Calu3 (cell line): ENCODE measurements around the gene ZNF697. TPM values are rescaled to one million over a fixed set of nuclear protein-coding genes. Genes with fewer than 3 reads are reported as not detected.
"Not testable (repeated sequence)": the region's sequence is repeated elsewhere in the genome, so short reads cannot be mapped to it uniquely, and the experiment has no call there.

ENCODE experiments used
- BruUV-seq: library from RNA; stranded (reverse); fragments of 400-500 nt; replicated peaks from 2 replicates; lab custom pipeline; 2021; lab: Mats Ljungman, UMichigan
- CTCF ChIA-PET: fragments of 300-600 bp; sonication (Branson Sonifier 250); formaldehyde crosslinking; loops from one replicate; lab custom pipeline; 2022; ENCODE audit warnings: antibody characterized with exemption; lab: Charles Lee
- DNase-seq: peaks from one replicate; pipeline ENCODE4 v3.0.0; 2022
- H3K27ac Mint-ChIP-seq: one replicate; pipeline ENCODE4 v1.8.0; 2022; ENCODE audit warnings: mixed read lengths; ENCODE audit not compliant: unreplicated experiment
- H3K27me3 Mint-ChIP-seq: one replicate; pipeline ENCODE4 v1.8.0; 2022; ENCODE audit warnings: mixed read lengths; ENCODE audit not compliant: unreplicated experiment
- H3K36me3 Mint-ChIP-seq: one replicate; pipeline ENCODE4 v1.8.0; 2022; ENCODE audit warnings: mild to moderate bottlenecking, moderate library complexity, mixed read lengths; ENCODE audit not compliant: insufficient read depth, unreplicated experiment
- H3K4me1 Mint-ChIP-seq: one replicate; pipeline ENCODE4 v1.8.0; 2022; ENCODE audit warnings: mild to moderate bottlenecking, low read depth, mixed read lengths; ENCODE audit not compliant: unreplicated experiment
- H3K4me3 Mint-ChIP-seq: one replicate; pipeline ENCODE4 v1.8.0; 2022; ENCODE audit warnings: mild to moderate bottlenecking, low read depth, moderate library complexity, mixed read lengths; ENCODE audit not compliant: unreplicated experiment
- H3K9me3 Mint-ChIP-seq: one replicate; pipeline ENCODE4 v1.8.0; 2022; ENCODE audit warnings: low read depth, mixed read lengths; ENCODE audit not compliant: unreplicated experiment
- CTCF ChIP-seq: fragments of 200-600 bp; IDR thresholded peaks from one replicate; pipeline ENCODE4 v1.8.0; 2022; ENCODE audit warnings: antibody characterized with exemption; ENCODE audit not compliant: unreplicated experiment
- intact Hi-C: fragments of 100-400 bp; cut with micrococcal nuclease; formaldehyde crosslinking; loops from one replicate; pipeline ENCODE4 v1.10.0; 2022; ENCODE audit not compliant: unreplicated experiment
- total RNA-seq: library from RNA; stranded (reverse); gene quantifications from 2 replicates; pipeline ENCODE4 v1.2.3, GENCODE V29; 2022

The ZNF697 gene
- total RNA-seq, 1 experiment from 2014 or later: 4.8 TPM

- no TSS peak for BruUV-seq
- CTCF ChIA-PET: no interaction called here
- peaks cover 14% of the 10 kb centered on the region for H3K4me1 Mint-ChIP-seq
Observed at GRCh38 chr1:119605686-119606085, 42.4 kb downstream of the ZNF697 start.

GRCh38 chr1:119605080-119605479, 43.0 kb downstream of the ZNF697 start:
- intact Hi-C loops: loop anchor here (10.0 kb wide), 1 partner anchor 230 kb away; no protein-coding TSS in a partner anchor
- CTCF ChIA-PET, H3K27ac Mint-ChIP-seq, H3K36me3 Mint-ChIP-seq, H3K9me3 Mint-ChIP-seq, DNase-seq, H3K27me3 Mint-ChIP-seq, BruUV-seq, H3K4me3 Mint-ChIP-seq: not testable (repeated sequence)
- H3K4me1 Mint-ChIP-seq: peaks cover 14% of the 10 kb centered on the region

More at GRCh38 chr1:119605686-119606085, 42.4 kb downstream of the ZNF697 start:
- H3K4me3 Mint-ChIP-seq: no peak overlapping the region
- no peak for TF ChIP-seq CTCF
- H3K36me3 Mint-ChIP-seq: no peaks in the 10 kb centered on the region
- H3K27me3 Mint-ChIP-seq: no peaks in the 10 kb centered on the region
- intact Hi-C loops: loop anchor here (10.0 kb wide), 1 partner anchor 231 kb away; no protein-coding TSS in a partner anchor
- H3K27ac Mint-ChIP-seq: no peak overlapping the region
- no peaks in the 10 kb centered on the region for H3K9me3 Mint-ChIP-seq
- no peak for DNase-seq

- Mint-ChIP-seq H3K4me3 (no peak overlapping the region), H3K27me3 (no peaks in the 10 kb centered on the region), H3K36me3 (no peaks in the 10 kb centered on the region), H3K27ac (no peak overlapping the region), H3K4me1 (peaks cover 14% of the 10 kb centered on the region), H3K9me3 (no peaks in the 10 kb centered on the region)
- DNase-seq: no peak
- BruUV-seq: no TSS peak
- TF ChIP-seq CTCF: no peak
- CTCF ChIA-PET: no interaction called here
- intact Hi-C loops: loop anchor here (5.0 to 10.0 kb wide), 2 partner anchors 56 to 229 kb away; no protein-coding TSS in a partner anchor
Observed at GRCh38 chr1:119603695-119604094, 44.4 kb downstream of the ZNF697 start.

GRCh38 chr1:119603241-119603640, 44.8 kb downstream of the ZNF697 start:
- CTCF ChIA-PET, BruUV-seq, H3K27me3 Mint-ChIP-seq, H3K4me3 Mint-ChIP-seq, H3K9me3 Mint-ChIP-seq, H3K27ac Mint-ChIP-seq, DNase-seq, H3K36me3 Mint-ChIP-seq: not testable (repeated sequence)
- intact Hi-C loops: loop anchor here (5.0 to 10.0 kb wide), 2 partner anchors 56 to 228 kb away; no protein-coding TSS in a partner anchor
- peaks cover 14% of the 10 kb centered on the region for H3K4me1 Mint-ChIP-seq

GRCh38 chr1:119602789-119603188, 45.3 kb downstream of the ZNF697 start:
- DNase-seq, H3K4me3 Mint-ChIP-seq, H3K36me3 Mint-ChIP-seq, H3K27ac Mint-ChIP-seq, CTCF ChIA-PET, H3K27me3 Mint-ChIP-seq, BruUV-seq, H3K9me3 Mint-ChIP-seq: not testable (repeated sequence)
- peaks cover 14% of the 10 kb centered on the region for H3K4me1 Mint-ChIP-seq
- intact Hi-C loops: loop anchor here (5.0 to 10.0 kb wide), 2 partner anchors 55 to 228 kb away; no protein-coding TSS in a partner anchor

- intact Hi-C loops: loop anchor here (5.0 to 10.0 kb wide), 2 partner anchors 55 to 227 kb away; no protein-coding TSS in a partner anchor
- Mint-ChIP-seq H3K36me3 (no peaks in the 10 kb centered on the region), H3K27ac (no peak overlapping the region), H3K27me3 (no peaks in the 10 kb centered on the region), H3K9me3 (no peaks in the 10 kb centered on the region), H3K4me1 (peaks cover 14% of the 10 kb centered on the region), H3K4me3 (no peak overlapping the region)
- CTCF ChIA-PET: no interaction called here
- no TSS peak for BruUV-seq
- TF ChIP-seq CTCF: no peak
- no peak for DNase-seq
Observed at GRCh38 chr1:119602169-119602568, 45.9 kb downstream of the ZNF697 start.
